ENCODE measurements around the gene GALNT7.

GRCh38 chr4:173258866-173259265 lies 90.3 kb downstream of the GALNT7 start:
- TF ChIP-seq ZNF292 (tag by site-specific recombination; IDR thresholded peaks at IDR 0.05; ENCODE audit: borderline replicate concordance, low read depth), result no peak
- TF ChIP-seq ZNF791 (tag by site-specific recombination; IDR thresholded peaks at IDR 0.05), result no peak
- TF ChIP-seq CTCF (tag by site-specific recombination; IDR thresholded peaks at IDR 0.05), result 0 out of 2 replicates have a peak, but pooled peaks have one; percentile 17
- no peak for TF ChIP-seq MZF1 (tag by site-specific recombination; IDR thresholded peaks at IDR 0.05; ENCODE audit: borderline replicate concordance)
- no peak for TF ChIP-seq ZNF76 (tag by site-specific recombination; IDR thresholded peaks at IDR 0.05; ENCODE audit: borderline replicate concordance, low read depth)
- no peak for TF ChIP-seq ZNF26 (tag by site-specific recombination; IDR thresholded peaks at IDR 0.05)
- no peak for TF ChIP-seq ZBTB7A (tag by site-specific recombination; IDR thresholded peaks at IDR 0.05; ENCODE audit: low read depth)
- TF ChIP-seq, protein P1, sequence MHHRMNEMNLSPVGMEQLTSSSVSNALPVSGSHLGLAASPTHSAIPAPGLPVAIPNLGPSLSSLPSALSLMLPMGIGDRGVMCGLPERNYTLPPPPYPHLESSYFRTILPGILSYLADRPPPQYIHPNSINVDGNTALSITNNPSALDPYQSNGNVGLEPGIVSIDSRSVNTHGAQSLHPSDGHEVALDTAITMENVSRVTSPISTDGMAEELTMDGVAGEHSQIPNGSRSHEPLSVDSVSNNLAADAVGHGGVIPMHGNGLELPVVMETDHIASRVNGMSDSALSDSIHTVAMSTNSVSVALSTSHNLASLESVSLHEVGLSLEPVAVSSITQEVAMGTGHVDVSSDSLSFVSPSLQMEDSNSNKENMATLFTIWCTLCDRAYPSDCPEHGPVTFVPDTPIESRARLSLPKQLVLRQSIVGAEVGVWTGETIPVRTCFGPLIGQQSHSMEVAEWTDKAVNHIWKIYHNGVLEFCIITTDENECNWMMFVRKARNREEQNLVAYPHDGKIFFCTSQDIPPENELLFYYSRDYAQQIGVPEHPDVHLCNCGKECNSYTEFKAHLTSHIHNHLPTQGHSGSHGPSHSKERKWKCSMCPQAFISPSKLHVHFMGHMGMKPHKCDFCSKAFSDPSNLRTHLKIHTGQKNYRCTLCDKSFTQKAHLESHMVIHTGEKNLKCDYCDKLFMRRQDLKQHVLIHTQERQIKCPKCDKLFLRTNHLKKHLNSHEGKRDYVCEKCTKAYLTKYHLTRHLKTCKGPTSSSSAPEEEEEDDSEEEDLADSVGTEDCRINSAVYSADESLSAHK (tag by site-specific recombination; IDR thresholded peaks at IDR 0.05), result no peak
- no peak for TF ChIP-seq ZBTB26 (tag by site-specific recombination; optimal IDR thresholded peaks at IDR 0.05)
- no peak for TF ChIP-seq ZNF558 (tag by site-specific recombination; IDR thresholded peaks at IDR 0.05)
- no peak for TF ChIP-seq REST (tag by site-specific recombination; IDR thresholded peaks at IDR 0.05)
- TF ChIP-seq ZNF175 (tag by site-specific recombination; IDR thresholded peaks at IDR 0.05), result no peak
